ENCODE data around the gene CD2.

DNA sequence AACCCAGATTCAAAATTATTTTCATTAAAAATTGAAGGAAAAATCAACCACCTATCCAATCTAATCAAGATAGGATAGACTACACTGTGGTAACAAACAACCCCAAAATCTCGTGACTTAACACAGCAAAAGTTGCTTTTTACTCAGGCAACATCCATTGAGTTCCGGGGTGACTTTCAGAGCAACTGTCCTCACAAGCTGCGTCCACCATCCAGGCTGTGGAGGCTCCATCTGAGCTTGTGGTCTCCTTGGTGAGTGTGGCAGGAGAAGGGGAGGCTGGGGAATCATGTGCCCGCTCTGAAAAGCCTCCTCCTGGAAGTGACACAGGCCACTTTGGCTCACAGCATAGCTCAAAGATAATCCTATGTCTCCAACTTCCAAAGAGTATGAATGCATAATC lies 52.4 kb downstream of the CD2 start:
- TF ChIP-seq, protein P1, sequence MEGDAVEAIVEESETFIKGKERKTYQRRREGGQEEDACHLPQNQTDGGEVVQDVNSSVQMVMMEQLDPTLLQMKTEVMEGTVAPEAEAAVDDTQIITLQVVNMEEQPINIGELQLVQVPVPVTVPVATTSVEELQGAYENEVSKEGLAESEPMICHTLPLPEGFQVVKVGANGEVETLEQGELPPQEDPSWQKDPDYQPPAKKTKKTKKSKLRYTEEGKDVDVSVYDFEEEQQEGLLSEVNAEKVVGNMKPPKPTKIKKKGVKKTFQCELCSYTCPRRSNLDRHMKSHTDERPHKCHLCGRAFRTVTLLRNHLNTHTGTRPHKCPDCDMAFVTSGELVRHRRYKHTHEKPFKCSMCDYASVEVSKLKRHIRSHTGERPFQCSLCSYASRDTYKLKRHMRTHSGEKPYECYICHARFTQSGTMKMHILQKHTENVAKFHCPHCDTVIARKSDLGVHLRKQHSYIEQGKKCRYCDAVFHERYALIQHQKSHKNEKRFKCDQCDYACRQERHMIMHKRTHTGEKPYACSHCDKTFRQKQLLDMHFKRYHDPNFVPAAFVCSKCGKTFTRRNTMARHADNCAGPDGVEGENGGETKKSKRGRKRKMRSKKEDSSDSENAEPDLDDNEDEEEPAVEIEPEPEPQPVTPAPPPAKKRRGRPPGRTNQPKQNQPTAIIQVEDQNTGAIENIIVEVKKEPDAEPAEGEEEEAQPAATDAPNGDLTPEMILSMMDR (conservative IDR thresholded peaks at IDR 0.05; ENCODE audit: low read length) = no peak
- no peak for TF ChIP-seq EZH2phosphoT487 (IDR thresholded peaks at IDR 0.05; ENCODE audit: borderline replicate concordance)

Data from Loucy (cell line).